KMS-11 (cell line): ENCODE measurements around the gene TWIST2.

Experiments
- H2AFZ ChIP-seq: fragments of 200-600 bp; sonication (generic); 2 replicates; pipeline ENCODE4 v1.6.1; 2016; ENCODE audit warnings: antibody characterized with exemption, mixed run types, low read depth
- H3K27ac ChIP-seq: fragments of 200-600 bp; sonication (generic); 2 replicates; pipeline ENCODE4 v1.6.1; 2016; ENCODE audit warnings: mild to moderate bottlenecking, mixed run types
- H3K27me3 ChIP-seq: fragments of 200-600 bp; sonication (generic); 2 replicates; pipeline ENCODE4 v1.6.1; 2017; ENCODE audit warnings: mild to moderate bottlenecking, low read depth, mixed run types, moderate library complexity; ENCODE audit not compliant: insufficient read depth
- H3K36me3 ChIP-seq: fragments of 200-600 bp; sonication (generic); 2 replicates; pipeline ENCODE4 v1.6.1; 2017; ENCODE audit warnings: mild to moderate bottlenecking, mixed run types; ENCODE audit not compliant: insufficient read depth
- H3K4me1 ChIP-seq: fragments of 200-600 bp; sonication (generic); 2 replicates; pipeline ENCODE4 v1.6.1; 2016; ENCODE audit warnings: mild to moderate bottlenecking, low read depth, mixed run types; ENCODE audit not compliant: poor library complexity, severe bottlenecking
- H3K4me2 ChIP-seq: fragments of 200-600 bp; sonication (generic); 2 replicates; pipeline ENCODE4 v1.7.0; 2016; ENCODE audit warnings: mild to moderate bottlenecking, mixed run types
- H3K4me3 ChIP-seq: fragments of 200-600 bp; sonication (generic); IDR thresholded peaks from 2 replicates; pipeline ENCODE4 v1.6.1; 2017; ENCODE audit warnings: low read depth, low read length, mixed read lengths; ENCODE audit not compliant: insufficient read depth
- H3K79me2 ChIP-seq: fragments of 200-600 bp; sonication (generic); 2 replicates; pipeline ENCODE4 v1.6.1; 2016; ENCODE audit warnings: low read depth, mixed run types; ENCODE audit not compliant: insufficient read depth
- H3K9ac ChIP-seq: fragments of 200-600 bp; sonication (generic); 2 replicates; pipeline ENCODE4 v1.6.1; 2016; ENCODE audit warnings: mild to moderate bottlenecking, mixed run types
- H4K20me1 ChIP-seq: fragments of 200-600 bp; sonication (generic); 2 replicates; pipeline ENCODE4 v1.6.1; 2016; ENCODE audit warnings: mild to moderate bottlenecking, mixed run types; ENCODE audit not compliant: insufficient read depth
- CTCF ChIP-seq: fragments of 200-600 bp; sonication (generic); conservative IDR thresholded peaks from 2 replicates; pipeline ENCODE4 v1.6.1; 2017; ENCODE audit warnings: low read depth, mild to moderate bottlenecking, antibody characterized with exemption, low read length, moderate library complexity, mixed read lengths

The TWIST2 gene

GRCh38 chr2:238942080-238942725, 94.3 kb downstream of the TWIST2 start:
- Histone ChIP-seq H4K20me1 (no peaks in the 10 kb centered on the region), H3K4me2 (no peak overlapping the region), H3K4me3 (no peak overlapping the region), H3K36me3 (no peaks in the 10 kb centered on the region), H3K9ac (no peak overlapping the region), H3K27me3 (peaks cover 11% of the 10 kb centered on the region; the same call in 1 of the 2 replicates), H2AFZ (no peak overlapping the region), H3K4me1 (no peaks in the 10 kb centered on the region), H3K79me2 (no peaks in the 10 kb centered on the region), H3K27ac (no peak overlapping the region)
- no peak for TF ChIP-seq CTCF

- no peak overlapping the region for H3K4me3 ChIP-seq
- peaks cover 11% of the 10 kb centered on the region; the same call in 1 of the 2 replicates for H3K27me3 ChIP-seq
- no peak overlapping the region for H3K9ac ChIP-seq
- H3K27ac ChIP-seq, result no peak overlapping the region
- no peaks in the 10 kb centered on the region for H3K36me3 ChIP-seq
- H2AFZ ChIP-seq, result no peak overlapping the region
- H3K79me2 ChIP-seq, result no peaks in the 10 kb centered on the region
- no peak for TF ChIP-seq CTCF
- no peaks in the 10 kb centered on the region for H3K4me1 ChIP-seq
- H4K20me1 ChIP-seq, result no peaks in the 10 kb centered on the region
- no peak overlapping the region for H3K4me2 ChIP-seq
Observed at GRCh38 chr2:238942726-238943300, 94.9 kb downstream of the TWIST2 start.

- no peak for TF ChIP-seq CTCF
- no peaks in the 10 kb centered on the region for H3K36me3 ChIP-seq
Observed at GRCh38 chr2:238943338-238944067, 95.6 kb downstream of the TWIST2 start.

GRCh38 chr2:238945433-238946150, 97.7 kb downstream of the TWIST2 start:
- TF ChIP-seq CTCF, result peak; percentile 36; the same call in 1 of the 2 replicates
- no peak overlapping the region for H3K27ac ChIP-seq
- no peak overlapping the region for H3K9ac ChIP-seq
- no peaks in the 10 kb centered on the region for H4K20me1 ChIP-seq
- H2AFZ ChIP-seq, result no peak overlapping the region
- H3K4me1 ChIP-seq, result no peaks in the 10 kb centered on the region
- no peaks in the 10 kb centered on the region for H3K36me3 ChIP-seq
- H3K4me2 ChIP-seq, result no peak overlapping the region
- peaks cover 11% of the 10 kb centered on the region; the same call in 1 of the 2 replicates for H3K27me3 ChIP-seq
- no peak overlapping the region for H3K4me3 ChIP-seq
- H3K79me2 ChIP-seq, result no peaks in the 10 kb centered on the region

More at GRCh38 chr2:238943338-238944067, 95.6 kb downstream of the TWIST2 start:
- Histone ChIP-seq H4K20me1 (no peaks in the 10 kb centered on the region), H3K27ac (no peak overlapping the region), H3K79me2 (no peaks in the 10 kb centered on the region), H3K4me2 (no peak overlapping the region), H2AFZ (no peak overlapping the region), H3K4me1 (no peaks in the 10 kb centered on the region), H3K4me3 (no peak overlapping the region), H3K9ac (no peak overlapping the region), H3K27me3 (peaks cover 11% of the 10 kb centered on the region; the same call in 1 of the 2 replicates)
